Fibroblast of pulmonary artery (primary cell): Measurements from ENCODE around the gene YPEL5.

Experiments
- DNase-seq: peaks from one replicate; pipeline ENCODE4 v3.0.0-alpha.2; 2010; ENCODE audit warnings: low read depth
- H3K4me3 ChIP-seq: replicated peaks from 2 replicates; pipeline ENCODE4 v1.5.1; 2011; ENCODE audit warnings: low read depth, mild to moderate bottlenecking, control low read depth, low read length, moderate library complexity
- CTCF ChIP-seq: IDR thresholded peaks from 2 replicates; pipeline ENCODE4 v1.5.1; 2011; ENCODE audit warnings: mild to moderate bottlenecking, control low read depth, low read length, inconsistent platforms; ENCODE audit errors: missing control alignments

YPEL5 gene

DNA sequence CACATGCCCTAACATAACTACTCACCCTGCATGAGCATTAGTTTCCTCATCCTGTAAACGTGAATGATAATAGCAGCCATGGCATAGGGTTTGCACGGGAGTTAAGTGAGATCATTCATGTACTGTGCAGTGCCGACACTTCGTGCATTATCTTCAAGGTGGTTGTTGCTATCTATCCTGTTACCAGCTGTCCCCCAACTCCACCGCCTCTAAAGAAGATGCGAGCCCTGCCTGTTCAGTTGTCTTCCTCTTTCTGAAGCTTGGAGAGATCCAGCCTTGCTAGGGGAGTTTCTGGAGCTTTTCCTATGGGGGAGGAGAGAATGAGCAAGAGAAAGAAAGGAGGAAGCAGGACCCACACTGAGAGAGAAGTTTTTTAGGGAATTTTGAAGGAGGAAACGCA is 34.4 kb downstream of the YPEL5 start:
- no peak for DNase-seq
- no peak overlapping the region for H3K4me3 ChIP-seq
- no peak for TF ChIP-seq CTCF

DNA sequence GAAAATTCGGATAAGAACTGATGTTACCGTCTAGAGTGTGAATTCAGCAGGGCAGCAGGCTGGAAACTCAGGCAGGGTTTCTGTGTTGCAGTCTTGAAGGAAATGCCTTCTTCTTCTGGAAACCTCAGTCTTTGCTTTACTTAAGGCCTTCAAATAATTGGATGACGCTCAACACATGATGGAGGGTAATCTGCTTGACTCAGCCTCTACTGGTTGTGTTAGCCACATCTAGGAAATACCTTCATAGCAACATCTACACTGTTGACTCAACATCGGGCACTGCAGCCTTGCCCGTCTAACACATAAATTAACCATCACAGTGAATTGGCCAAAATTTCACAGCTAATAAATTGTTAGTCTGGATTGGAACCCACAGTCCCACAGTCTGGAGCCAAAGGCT is 37.2 kb downstream of the YPEL5 start:
- H3K4me3 ChIP-seq: no peak overlapping the region
- TF ChIP-seq CTCF: no peak
- no peak for DNase-seq

DNA sequence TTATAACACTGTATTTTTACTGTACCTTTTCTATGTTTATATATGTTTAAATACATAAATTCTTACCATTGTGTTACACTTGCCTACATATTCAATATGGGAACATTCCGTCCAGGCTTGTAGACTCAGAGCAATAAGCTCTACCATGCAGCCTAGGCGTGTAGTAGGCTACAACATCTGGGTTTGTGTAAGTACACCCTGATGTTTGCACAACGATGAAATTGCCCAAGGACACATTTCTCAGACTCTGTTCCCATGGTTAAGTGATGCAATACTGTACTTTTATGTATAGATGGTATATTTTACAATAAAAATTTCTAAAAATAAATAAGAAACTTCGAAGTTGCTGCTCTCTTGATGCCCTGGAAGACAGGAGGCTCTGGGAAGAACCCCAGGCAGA is 38.4 kb downstream of the YPEL5 start:
- H3K4me3 ChIP-seq: no peak overlapping the region
- no peak for TF ChIP-seq CTCF

DNA sequence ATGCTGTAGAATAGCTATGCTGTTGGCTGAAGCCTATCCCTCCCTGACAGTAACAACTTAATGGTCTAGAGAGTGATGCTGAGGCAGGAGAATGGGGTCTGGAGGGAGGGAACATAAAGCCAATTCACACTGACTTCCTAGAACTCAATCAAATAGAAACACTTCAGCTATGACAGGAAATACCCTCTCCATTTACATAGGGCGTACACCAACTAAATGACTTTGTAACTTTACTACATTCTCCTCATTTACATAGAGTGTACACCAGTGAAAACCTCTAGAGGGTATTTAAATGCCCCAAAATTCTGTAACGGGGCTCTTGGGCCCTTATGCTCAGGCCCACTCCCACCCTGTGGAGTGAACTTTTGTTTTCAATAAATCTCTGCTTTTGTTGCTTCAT is 41.5 kb downstream of the YPEL5 start:
- no peak overlapping the region for H3K4me3 ChIP-seq
- DNase-seq: no peak
- no peak for TF ChIP-seq CTCF

More for the DNA sequence above, 38.4 kb downstream of the YPEL5 start:
- DNase-seq: peak; percentile 49

GRCh38 chr2:30190637-30191036 is 43.8 kb downstream of the YPEL5 start:
- no peak overlapping the region for H3K4me3 ChIP-seq
- no peak for TF ChIP-seq CTCF
- no peak for DNase-seq

- no peak overlapping the region for H3K4me3 ChIP-seq
- no peak for TF ChIP-seq CTCF
- no peak for DNase-seq
These were observed 44.3 kb downstream of the YPEL5 start for GRCh38 chr2:30191107-30191506.

DNA sequence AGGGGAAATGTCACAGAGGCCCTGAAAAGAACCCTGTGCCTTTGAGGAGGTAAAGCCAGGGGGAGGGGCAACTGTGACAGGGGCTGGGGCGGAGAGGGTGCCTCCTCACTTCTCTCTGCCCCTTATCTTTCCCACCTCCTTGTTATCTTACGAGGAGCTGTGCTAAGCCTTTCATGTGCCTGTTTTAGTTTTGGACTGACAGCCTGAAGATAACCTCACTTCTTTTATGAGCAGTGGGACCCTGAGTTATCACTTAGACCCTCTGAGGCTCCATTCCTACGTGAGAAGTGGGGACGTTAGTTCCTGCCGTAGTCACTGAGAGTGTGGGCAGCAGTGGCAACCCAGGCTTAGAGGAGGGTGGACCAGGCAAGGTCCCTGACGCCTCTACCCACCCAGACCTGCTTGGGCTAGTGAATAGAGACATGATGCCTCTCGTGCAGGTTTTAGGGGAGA is 45.0 kb downstream of the YPEL5 start:
- no peak overlapping the region for H3K4me3 ChIP-seq
- TF ChIP-seq CTCF: no peak
- no peak for DNase-seq
